ENCODE results near the gene GSAP.

GRCh38 chr7:77338260-77338659, 77.9 kb downstream of the GSAP start:
- TF ChIP-seq CTCF (IDR thresholded peaks at IDR 0.05; ENCODE audit: low read length) (no peak), EZH2 (IDR thresholded peaks at IDR 0.05; ENCODE audit: borderline replicate concordance, low read length) (no peak)

Measured in OCI-LY1 (cell line).